K562 (cell line): ENCODE results near the gene FAM32A. TPM values are rescaled to one million over a fixed set of nuclear protein-coding genes. Genes with fewer than 3 reads are reported as not detected.
A peak's percentile ranks its signal among the peaks of the same experiment; 100 is the strongest.

Source experiments
- CHD4 ChIP-seq: fragments of 200-600 bp; sonication (generic); IDR thresholded peaks from 3 replicates; pipeline ENCODE4 v1.6.1; 2012; ENCODE audit warnings: low read depth, mild to moderate bottlenecking, mixed read lengths, low read length, inconsistent platforms; ENCODE audit not compliant: insufficient read depth, insufficient replicate concordance, poor library complexity, severe bottlenecking
- CHD7 ChIP-seq: fragments of 200-600 bp; sonication (generic); IDR thresholded peaks from one replicate; pipeline ENCODE4 v1.6.1; 2012; ENCODE audit warnings: mild to moderate bottlenecking, low read depth, low read length, inconsistent platforms
- GABPB2 ChIP-seq: fragments of 250-450 bp; sonication (Bioruptor Pico); conservative IDR thresholded peaks from 2 replicates; pipeline ENCODE4 v1.5.1; 2021; ENCODE audit warnings: mild to moderate bottlenecking
- KAT7 ChIP-seq: sonication (generic); formaldehyde crosslinking; IDR thresholded peaks from 2 replicates; pipeline ENCODE4 v1.8.0; 2022; ENCODE audit warnings: missing genetic modification reagents, mild to moderate bottlenecking, borderline replicate concordance
- NRF1 ChIP-seq, 2 experiments: fragments of 450-650 bp; IDR thresholded peaks in 1 of 2; conservative IDR thresholded peaks in 1 of 2; 2 replicates each; pipeline ENCODE4 v1.6.1; 2014; ENCODE audit warnings: mild to moderate bottlenecking in 2 of 2
- ZBTB34 ChIP-seq: fragments of 250-450 bp; sonication (Bioruptor Pico); IDR thresholded peaks from 2 replicates; pipeline ENCODE4 v1.8.0; 2021; ENCODE audit warnings: mild to moderate bottlenecking, moderate library complexity
- ZFX ChIP-seq: sonication (generic); formaldehyde crosslinking; IDR thresholded peaks from 2 replicates; pipeline ENCODE4 v1.8.0; 2022; ENCODE audit warnings: mild to moderate bottlenecking, missing genetic modification reagents, moderate library complexity
- ZNF592 ChIP-seq: fragments of 450-650 bp; IDR thresholded peaks from 2 replicates; pipeline ENCODE4 v1.6.1; 2017; ENCODE audit warnings: antibody characterized with exemption, mild to moderate bottlenecking
- polyA plus RNA-seq, 8 experiments: library from polyadenylated mRNA; depleted of rRNA in 4 of 8; stranded (reverse) in 5 of 8; unstranded in 3 of 8; fragments of >200 nt; fragmentation: Nextera tagmentation in 2 of 8; fragmentation: Illumina TruSeq in 1 of 8; extraction: Ambion mirVana in 2 of 8; extraction: Trizol in 1 of 8; gene quantifications; 2 replicates each; pipeline versions ENCODE4 v1.2.1 to v1.2.3, GENCODE V29; 2011 to 2014; ENCODE audit warnings: inconsistent platforms in 1 of 8, missing spikeins in 1 of 8
- total RNA-seq, 7 experiments: library from RNA; depleted of rRNA in 6 of 7; stranded (reverse); fragments of >200 nt in 6 of 7; fragmentation: Illumina TruSeq in 2 of 7; extraction: Trizol in 2 of 7; gene quantifications; 2 replicates each; pipeline versions ENCODE4 v1.2.1 to v1.2.3, GENCODE V29; 2011 to 2021; ENCODE audit warnings: low replicate concordance in 1 of 7

FAM32A gene
- total and polyA plus RNA-seq, 9 of the 15 experiments (the other 6 are each of a cell fraction or from before 2014, with no cell fraction given) = 30.7 to 96.7 (median 73.7) TPM

GRCh38 chr19:16185123-16185767 lies at the start of gene FAM32A (continued):
- TF ChIP-seq CHD7 = no peak
- no peak for TF ChIP-seq CHD4
- no peak for TF ChIP-seq ZBTB34
- TF ChIP-seq ZNF592 = no peak
- peak; percentile 95 to 96 for TF ChIP-seq NRF1 (conservative IDR thresholded peaks at IDR 0.05 in 1 of 2, IDR thresholded peaks at IDR 0.05 in 1 of 2)
- TF ChIP-seq GABPB2 (CRISPR knock-in tag) = no peak
- TF ChIP-seq ZFX (CRISPR knock-in tag) = peak; percentile 83
- TF ChIP-seq KAT7 (CRISPR knock-in tag) = no peak
